ENCODE results near the gene CCDC80.

CCDC80 gene

GRCh38 chr3:112623213-112623612 is 17.7 kb downstream of the CCDC80 start:
- Histone ChIP-seq H3K4me3 (ENCODE audit: low read depth in 1 of 2, low read length in 2 of 2) (no peak overlapping the region), H3K9me3 (ENCODE audit: control insufficient read depth in 1 of 2, low read length in 2 of 2) (no peaks in the 10 kb centered on the region), H3K4me1 (ENCODE audit: control insufficient read depth in 1 of 2, insufficient read depth in 2 of 2, low read length in 2 of 2) (no peaks in the 10 kb centered on the region), H3K36me3 (ENCODE audit: control insufficient read depth in 1 of 2, insufficient read depth in 2 of 2, low read length in 2 of 2) (no peaks in the 10 kb centered on the region), H3K9ac (ENCODE audit: low read depth in 1 of 2, low read length in 2 of 2) (no peak overlapping the region), H3K27me3 (ENCODE audit: control insufficient read depth in 1 of 2, insufficient read depth in 2 of 2, low read length in 2 of 2) (no peaks in the 10 kb centered on the region), H3K27ac (ENCODE audit: low read depth, low read length) (no peak overlapping the region)

GRCh38 chr3:112619295-112619694 is 21.6 kb downstream of the CCDC80 start:
- Histone ChIP-seq H3K27ac (ENCODE audit: low read depth, low read length) (no peak overlapping the region), H3K4me1 (ENCODE audit: control insufficient read depth in 1 of 2, insufficient read depth in 2 of 2, low read length in 2 of 2) (no peaks in the 10 kb centered on the region), H3K36me3 (ENCODE audit: control insufficient read depth in 1 of 2, insufficient read depth in 2 of 2, low read length in 2 of 2) (no peaks in the 10 kb centered on the region), H3K9me3 (ENCODE audit: control insufficient read depth in 1 of 2, low read length in 2 of 2) (no peaks in the 10 kb centered on the region), H3K27me3 (ENCODE audit: control insufficient read depth in 1 of 2, insufficient read depth in 2 of 2, low read length in 2 of 2) (no peaks in the 10 kb centered on the region), H3K4me3 (ENCODE audit: low read depth in 1 of 2, low read length in 2 of 2) (no peak overlapping the region), H3K9ac (ENCODE audit: low read depth in 1 of 2, low read length in 2 of 2) (no peak overlapping the region)

- Histone ChIP-seq H3K9ac (ENCODE audit: low read depth in 1 of 2, low read length in 2 of 2) (no peak overlapping the region), H3K4me1 (ENCODE audit: control insufficient read depth in 1 of 2, insufficient read depth in 2 of 2, low read length in 2 of 2) (no peaks in the 10 kb centered on the region), H3K36me3 (ENCODE audit: control insufficient read depth in 1 of 2, insufficient read depth in 2 of 2, low read length in 2 of 2) (no peaks in the 10 kb centered on the region)
Measured at GRCh38 chr3:112617285-112617684, 23.7 kb downstream of the CCDC80 start.

GRCh38 chr3:112615989-112616731 is 24.8 kb downstream of the CCDC80 start:
- no peak overlapping the region for H3K4me3 ChIP-seq (ENCODE audit: low read depth in 1 of 2, low read length in 2 of 2)
- H3K36me3 ChIP-seq (ENCODE audit: control insufficient read depth in 1 of 2, insufficient read depth in 2 of 2, low read length in 2 of 2): no peaks in the 10 kb centered on the region
- no peaks in the 10 kb centered on the region for H3K4me1 ChIP-seq (ENCODE audit: control insufficient read depth in 1 of 2, insufficient read depth in 2 of 2, low read length in 2 of 2)
- no peaks in the 10 kb centered on the region for H3K27me3 ChIP-seq (ENCODE audit: control insufficient read depth in 1 of 2, insufficient read depth in 2 of 2, low read length in 2 of 2)
- H3K9ac ChIP-seq (ENCODE audit: low read depth in 1 of 2, low read length in 2 of 2): no peak overlapping the region
- no peak overlapping the region for H3K27ac ChIP-seq (ENCODE audit: low read depth, low read length)
- H3K9me3 ChIP-seq (ENCODE audit: control insufficient read depth in 1 of 2, low read length in 2 of 2): no peaks in the 10 kb centered on the region

More at GRCh38 chr3:112617285-112617684, 23.7 kb downstream of the CCDC80 start:
- H3K27me3 ChIP-seq (ENCODE audit: control insufficient read depth in 1 of 2, insufficient read depth in 2 of 2, low read length in 2 of 2): no peaks in the 10 kb centered on the region
- H3K4me3 ChIP-seq (ENCODE audit: low read depth in 1 of 2, low read length in 2 of 2): no peak overlapping the region
- H3K9me3 ChIP-seq (ENCODE audit: control insufficient read depth in 1 of 2, low read length in 2 of 2): no peaks in the 10 kb centered on the region
- H3K27ac ChIP-seq (ENCODE audit: low read depth, low read length): no peak overlapping the region

DNA sequence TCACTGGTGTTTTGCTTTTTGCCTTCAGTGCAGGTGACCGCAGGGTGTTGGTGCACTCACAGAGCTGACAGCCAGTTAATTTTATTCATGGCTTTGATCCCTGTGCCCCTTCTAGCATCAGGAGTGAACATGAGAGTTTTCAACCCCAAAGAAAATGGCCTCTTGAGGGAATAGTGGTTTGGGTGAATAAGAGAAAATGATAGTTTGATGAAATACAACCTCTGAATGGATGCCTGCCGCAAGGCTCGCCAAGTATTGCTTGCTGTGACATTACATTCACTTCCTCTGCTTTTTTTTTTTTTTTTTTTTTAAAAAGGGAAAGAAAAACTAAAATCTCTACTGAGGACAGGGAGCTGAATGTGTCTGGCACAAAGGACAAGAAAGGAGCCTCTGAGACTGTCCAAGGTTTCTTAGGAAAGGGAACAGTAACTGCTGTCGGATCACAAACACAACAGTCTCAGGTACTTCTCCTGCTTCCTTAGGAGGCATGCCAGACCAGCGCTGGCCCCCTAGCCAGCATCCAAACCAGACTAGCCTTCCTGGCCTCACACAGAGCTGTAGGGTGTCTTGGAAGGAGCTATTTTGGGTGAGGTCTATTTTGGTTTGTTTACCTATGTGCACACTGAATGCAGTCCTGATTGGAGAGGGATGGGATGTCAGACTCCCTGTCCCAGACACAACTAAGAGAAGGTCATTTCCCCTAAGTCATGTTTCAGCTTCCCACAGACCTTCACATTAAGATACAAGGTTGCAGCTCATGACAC is 29.0 kb downstream of the CCDC80 start:
- H3K9me3 ChIP-seq (ENCODE audit: control insufficient read depth in 1 of 2, low read length in 2 of 2): no peaks in the 10 kb centered on the region
- no peak overlapping the region for H3K27ac ChIP-seq (ENCODE audit: low read depth, low read length)
- H3K4me3 ChIP-seq (ENCODE audit: low read depth in 1 of 2, low read length in 2 of 2): no peak overlapping the region
- H3K27me3 ChIP-seq (ENCODE audit: control insufficient read depth in 1 of 2, insufficient read depth in 2 of 2, low read length in 2 of 2): no peaks in the 10 kb centered on the region
- no peaks in the 10 kb centered on the region for H3K4me1 ChIP-seq (ENCODE audit: control insufficient read depth in 1 of 2, insufficient read depth in 2 of 2, low read length in 2 of 2)
- H3K9ac ChIP-seq (ENCODE audit: low read depth in 1 of 2, low read length in 2 of 2): no peak overlapping the region
- H3K36me3 ChIP-seq (ENCODE audit: control insufficient read depth in 1 of 2, insufficient read depth in 2 of 2, low read length in 2 of 2): no peaks in the 10 kb centered on the region

- Histone ChIP-seq H3K27me3 (ENCODE audit: control insufficient read depth in 1 of 2, insufficient read depth in 2 of 2, low read length in 2 of 2) (no peaks in the 10 kb centered on the region), H3K27ac (ENCODE audit: low read depth, low read length) (no peak overlapping the region), H3K4me1 (ENCODE audit: control insufficient read depth in 1 of 2, insufficient read depth in 2 of 2, low read length in 2 of 2) (no peaks in the 10 kb centered on the region), H3K36me3 (ENCODE audit: control insufficient read depth in 1 of 2, insufficient read depth in 2 of 2, low read length in 2 of 2) (no peaks in the 10 kb centered on the region), H3K4me3 (ENCODE audit: low read depth in 1 of 2, low read length in 2 of 2) (no peak overlapping the region), H3K9me3 (ENCODE audit: control insufficient read depth in 1 of 2, low read length in 2 of 2) (no peaks in the 10 kb centered on the region), H3K9ac (ENCODE audit: low read depth in 1 of 2, low read length in 2 of 2) (no peak overlapping the region)
Measured at GRCh38 chr3:112610121-112610520, 30.8 kb downstream of the CCDC80 start.

DNA sequence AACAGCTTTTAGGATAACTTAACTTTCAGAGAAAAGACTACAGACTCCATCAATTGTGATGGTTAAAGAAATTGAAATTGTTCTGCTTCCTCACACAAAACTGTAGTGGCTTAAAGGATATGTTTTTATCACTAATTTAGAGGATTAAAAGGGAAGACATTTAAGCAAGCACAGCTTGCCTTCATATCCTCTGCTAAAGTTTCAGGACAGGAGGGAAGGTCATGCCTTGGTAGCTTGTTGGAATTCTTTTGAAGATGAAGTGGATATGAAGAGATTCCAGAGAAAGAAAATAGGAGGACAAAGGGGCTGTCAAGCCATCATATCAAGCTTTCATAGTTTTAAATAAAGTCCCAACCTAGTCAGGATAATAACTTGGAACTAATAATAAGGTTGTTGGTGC is 33.1 kb downstream of the CCDC80 start:
- H3K27me3 ChIP-seq (ENCODE audit: control insufficient read depth in 1 of 2, insufficient read depth in 2 of 2, low read length in 2 of 2): no peaks in the 10 kb centered on the region

GRCh38 chr3:112606098-112606497 is 34.8 kb downstream of the CCDC80 start:
- no peaks in the 10 kb centered on the region for H3K36me3 ChIP-seq (ENCODE audit: control insufficient read depth in 1 of 2, insufficient read depth in 2 of 2, low read length in 2 of 2)
- no peak overlapping the region for H3K27ac ChIP-seq (ENCODE audit: low read depth, low read length)

More for the DNA sequence above, 33.1 kb downstream of the CCDC80 start:
- no peak overlapping the region for H3K4me3 ChIP-seq (ENCODE audit: low read depth in 1 of 2, low read length in 2 of 2)
- no peaks in the 10 kb centered on the region for H3K4me1 ChIP-seq (ENCODE audit: control insufficient read depth in 1 of 2, insufficient read depth in 2 of 2, low read length in 2 of 2)
- H3K9ac ChIP-seq (ENCODE audit: low read depth in 1 of 2, low read length in 2 of 2): no peak overlapping the region
- no peak overlapping the region for H3K27ac ChIP-seq (ENCODE audit: low read depth, low read length)
- no peaks in the 10 kb centered on the region for H3K36me3 ChIP-seq (ENCODE audit: control insufficient read depth in 1 of 2, insufficient read depth in 2 of 2, low read length in 2 of 2)
- no peaks in the 10 kb centered on the region for H3K9me3 ChIP-seq (ENCODE audit: control insufficient read depth in 1 of 2, low read length in 2 of 2)

GRCh38 chr3:112605285-112605684 is 35.7 kb downstream of the CCDC80 start:
- Histone ChIP-seq H3K9me3 (ENCODE audit: control insufficient read depth in 1 of 2, low read length in 2 of 2) (no peaks in the 10 kb centered on the region), H3K27me3 (ENCODE audit: control insufficient read depth in 1 of 2, insufficient read depth in 2 of 2, low read length in 2 of 2) (no peaks in the 10 kb centered on the region), H3K9ac (ENCODE audit: low read depth in 1 of 2, low read length in 2 of 2) (no peak overlapping the region), H3K27ac (ENCODE audit: low read depth, low read length) (no peak overlapping the region), H3K4me3 (ENCODE audit: low read depth in 1 of 2, low read length in 2 of 2) (no peak overlapping the region), H3K36me3 (ENCODE audit: control insufficient read depth in 1 of 2, insufficient read depth in 2 of 2, low read length in 2 of 2) (no peaks in the 10 kb centered on the region), H3K4me1 (ENCODE audit: control insufficient read depth in 1 of 2, insufficient read depth in 2 of 2, low read length in 2 of 2) (no peaks in the 10 kb centered on the region)

More at GRCh38 chr3:112606098-112606497, 34.8 kb downstream of the CCDC80 start:
- no peak overlapping the region for H3K4me3 ChIP-seq (ENCODE audit: low read depth in 1 of 2, low read length in 2 of 2)
- H3K9ac ChIP-seq (ENCODE audit: low read depth in 1 of 2, low read length in 2 of 2): no peak overlapping the region
- H3K9me3 ChIP-seq (ENCODE audit: control insufficient read depth in 1 of 2, low read length in 2 of 2): no peaks in the 10 kb centered on the region
- H3K4me1 ChIP-seq (ENCODE audit: control insufficient read depth in 1 of 2, insufficient read depth in 2 of 2, low read length in 2 of 2): no peaks in the 10 kb centered on the region
- no peaks in the 10 kb centered on the region for H3K27me3 ChIP-seq (ENCODE audit: control insufficient read depth in 1 of 2, insufficient read depth in 2 of 2, low read length in 2 of 2)

- H3K27ac ChIP-seq (ENCODE audit: low read depth, low read length): no peak overlapping the region
Measured at GRCh38 chr3:112604536-112604935, 36.4 kb downstream of the CCDC80 start.

More at GRCh38 chr3:112604536-112604935, 36.4 kb downstream of the CCDC80 start:
- Histone ChIP-seq H3K9ac (ENCODE audit: low read depth in 1 of 2, low read length in 2 of 2) (no peak overlapping the region), H3K4me1 (ENCODE audit: control insufficient read depth in 1 of 2, insufficient read depth in 2 of 2, low read length in 2 of 2) (no peaks in the 10 kb centered on the region), H3K27me3 (ENCODE audit: control insufficient read depth in 1 of 2, insufficient read depth in 2 of 2, low read length in 2 of 2) (no peaks in the 10 kb centered on the region), H3K36me3 (ENCODE audit: control insufficient read depth in 1 of 2, insufficient read depth in 2 of 2, low read length in 2 of 2) (no peaks in the 10 kb centered on the region), H3K9me3 (ENCODE audit: control insufficient read depth in 1 of 2, low read length in 2 of 2) (no peaks in the 10 kb centered on the region), H3K4me3 (ENCODE audit: low read depth in 1 of 2, low read length in 2 of 2) (no peak overlapping the region)
